HepG2 (cell line): ENCODE measurements around the gene HEXIM1. TPM values are rescaled to one million over a fixed set of nuclear protein-coding genes. Genes with fewer than 3 reads are reported as not detected.

Source experiments
- ASH2L ChIP-seq: fragments of 300-600, 200-600 bp; sonication (generic); IDR thresholded peaks from 2 replicates; pipeline ENCODE4 v1.7.0; 2017; ENCODE audit warnings: low read depth, mild to moderate bottlenecking, moderate library complexity, mixed read lengths, low read length; ENCODE audit not compliant: insufficient read length
- CENPT ChIP-seq: sonication (generic); formaldehyde crosslinking; IDR thresholded peaks from 2 replicates; pipeline ENCODE4 v1.8.0; 2022; ENCODE audit warnings: low read depth, mild to moderate bottlenecking, moderate library complexity, missing genetic modification reagents
- GATA4 ChIP-seq: sonication (generic); IDR thresholded peaks from 2 replicates; pipeline ENCODE4 v1.6.1; 2016; ENCODE audit warnings: antibody characterized with exemption, low read depth, borderline replicate concordance
- HIC2 ChIP-seq: sonication (generic); formaldehyde crosslinking; IDR thresholded peaks from 2 replicates; pipeline ENCODE4 v1.9.0; 2022; ENCODE audit warnings: low read depth, missing genetic modification reagents
- IKZF5 ChIP-seq: IDR thresholded peaks from 2 replicates; pipeline ENCODE4 v1.6.1; 2018; ENCODE audit warnings: missing genetic modification reagents, mild to moderate bottlenecking, missing compliant biosample characterization
- MAFF ChIP-seq: IDR thresholded peaks from 2 replicates; pipeline ENCODE4 v1.6.1; 2011; ENCODE audit warnings: low read depth, low read length, improper control_type of control experiment
- MIER2 ChIP-seq: IDR thresholded peaks from 2 replicates; pipeline ENCODE4 v1.6.1; 2016; ENCODE audit warnings: missing biosample characterization, missing genetic modification reagents
- NBN ChIP-seq: fragments of 450-650 bp; conservative IDR thresholded peaks from 2 replicates; pipeline ENCODE4 v1.6.1; 2017
- PHF20 ChIP-seq: sonication (generic); formaldehyde crosslinking; IDR thresholded peaks from 2 replicates; pipeline ENCODE4 v1.5.0; 2020; ENCODE audit warnings: mild to moderate bottlenecking, missing genetic modification reagents
- POLR2G ChIP-seq: fragments of 200-400 bp; formaldehyde crosslinking; IDR thresholded peaks from 2 replicates; pipeline ENCODE4 v1.6.1; 2018; ENCODE audit warnings: mild to moderate bottlenecking, low read depth, low read length, moderate library complexity
- PRMT3 ChIP-seq: sonication (generic); formaldehyde crosslinking; IDR thresholded peaks from 2 replicates; pipeline ENCODE4 v1.8.1; 2022; ENCODE audit warnings: low read depth, mild to moderate bottlenecking, moderate library complexity, missing genetic modification reagents, borderline replicate concordance
- PTBP1 ChIP-seq: fragments of 200-400 bp; formaldehyde crosslinking; IDR thresholded peaks from 2 replicates; pipeline ENCODE4 v1.6.1; 2018; ENCODE audit warnings: low read length, low read depth; ENCODE audit not compliant: poor library complexity, severe bottlenecking
- SOX6 ChIP-seq, 2 experiments: fragments of 450-650 bp in 1 of 2; sonication (generic) in 1 of 2; formaldehyde crosslinking in 1 of 2; IDR thresholded peaks; 2 replicates each; pipeline versions ENCODE4 v1.4.0 to v1.6.1; 2017 to 2020; ENCODE audit warnings: antibody characterized with exemption in 1 of 2, mild to moderate bottlenecking in 1 of 2, missing genetic modification reagents in 1 of 2
- ZBTB1 ChIP-seq: sonication (generic); formaldehyde crosslinking; IDR thresholded peaks from 2 replicates; pipeline ENCODE4 v1.4.0; 2020; ENCODE audit warnings: missing genetic modification reagents, borderline replicate concordance
- ZFP1 ChIP-seq: IDR thresholded peaks from 2 replicates; pipeline ENCODE4 v1.6.1; 2016
- ZKSCAN1 ChIP-seq: fragments of 150-350 bp; IDR thresholded peaks from 2 replicates; pipeline ENCODE4 v1.6.1; 2014; ENCODE audit warnings: low read length
- ZMYM4 ChIP-seq: sonication (generic); formaldehyde crosslinking; IDR thresholded peaks from 2 replicates; pipeline ENCODE4 v1.8.1; 2023; ENCODE audit warnings: mild to moderate bottlenecking, missing genetic modification reagents
- ZNF136 ChIP-seq: sonication (generic); formaldehyde crosslinking; IDR thresholded peaks from 2 replicates; pipeline ENCODE4 v1.8.1; 2022; ENCODE audit warnings: low read depth, mild to moderate bottlenecking, moderate library complexity, missing genetic modification reagents
- ZNF337 ChIP-seq: sonication (generic); formaldehyde crosslinking; IDR thresholded peaks from 2 replicates; pipeline ENCODE4 v1.5.1; 2020; ENCODE audit warnings: missing genetic modification reagents, low read depth, mild to moderate bottlenecking, borderline replicate concordance
- ZNF468 ChIP-seq: sonication (generic); formaldehyde crosslinking; IDR thresholded peaks from 2 replicates; pipeline ENCODE4 v1.8.0; 2022; ENCODE audit warnings: mild to moderate bottlenecking, moderate library complexity, missing genetic modification reagents
- ZNF501 ChIP-seq: sonication (generic); formaldehyde crosslinking; IDR thresholded peaks from 2 replicates; pipeline ENCODE4 v1.5.1; 2020; ENCODE audit warnings: mild to moderate bottlenecking, moderate library complexity, missing genetic modification reagents
- ZNF772 ChIP-seq: sonication (generic); formaldehyde crosslinking; IDR thresholded peaks from 2 replicates; pipeline ENCODE4 v1.5.0; 2020; ENCODE audit warnings: mild to moderate bottlenecking, missing genetic modification reagents
- ZNF878 ChIP-seq: sonication (generic); formaldehyde crosslinking; IDR thresholded peaks from 2 replicates; pipeline ENCODE4 v1.8.1; 2023; ENCODE audit warnings: mild to moderate bottlenecking, missing genetic modification reagents, moderate library complexity
- polyA plus RNA-seq, 8 experiments: library from polyadenylated mRNA; depleted of rRNA in 3 of 8; stranded (reverse) in 7 of 8; unstranded in 1 of 8; fragments of >200 nt; fragmentation: Illumina TruSeq in 4 of 8; extraction: Trizol in 4 of 8; gene quantifications; 2 replicates each; pipeline versions ENCODE4 v1.2.1 to v1.2.3, GENCODE V29; 2011 to 2016; ENCODE audit warnings: low read depth in 4 of 8, missing spikeins in 1 of 8, mixed read lengths in 1 of 8; ENCODE audit not compliant: insufficient read depth in 1 of 8
- total RNA-seq, 5 experiments: library from RNA; depleted of rRNA; stranded (reverse); fragments of >200 nt; fragmentation: Illumina TruSeq; extraction: Trizol; gene quantifications; 2 replicates each; pipeline ENCODE4 v1.2.3, GENCODE V29; 2016; ENCODE audit warnings: low read depth in 1 of 5
- TF ChIP-seq, protein P1 (sequence below): sonication (generic); formaldehyde crosslinking; IDR thresholded peaks from 2 replicates; pipeline ENCODE4 v1.4.0; 2020; ENCODE audit warnings: missing genetic modification reagents; ENCODE audit errors: not compliant biosample characterization
- TF ChIP-seq, protein P2 (sequence below): IDR thresholded peaks from 2 replicates; pipeline ENCODE4 v1.6.1; 2016; ENCODE audit warnings: low read depth

Gene HEXIM1
- total and polyA plus RNA-seq, 2 of the 13 experiments (the other 11 are each of a cell fraction or from before 2014, with no cell fraction given) = 10.5 to 16.6 TPM

GRCh38 chr17:45101883-45102811 lies 46.1 kb upstream of the HEXIM1 start (continued):
- 0 out of 2 replicates have a peak, but pooled peaks have one; percentile 13 for TF ChIP-seq HIC2
- peak; percentile 57; the same call in 1 of the 2 replicates for TF ChIP-seq IKZF5
- no peak for TF ChIP-seq PRMT3 (CRISPR knock-in tag)
- no peak for TF ChIP-seq ZNF878 (CRISPR knock-in tag)
- TF ChIP-seq MIER2 = no peak
- TF ChIP-seq ZNF501 (CRISPR knock-in tag) = peak; percentile 88
- no peak for TF ChIP-seq ZKSCAN1
- no peak for TF ChIP-seq PTBP1
- TF ChIP-seq NBN = no peak
- no peak for TF ChIP-seq GATA4
- no peak for TF ChIP-seq POLR2G
- TF ChIP-seq ZNF772 = no peak
- TF ChIP-seq, protein P1, sequence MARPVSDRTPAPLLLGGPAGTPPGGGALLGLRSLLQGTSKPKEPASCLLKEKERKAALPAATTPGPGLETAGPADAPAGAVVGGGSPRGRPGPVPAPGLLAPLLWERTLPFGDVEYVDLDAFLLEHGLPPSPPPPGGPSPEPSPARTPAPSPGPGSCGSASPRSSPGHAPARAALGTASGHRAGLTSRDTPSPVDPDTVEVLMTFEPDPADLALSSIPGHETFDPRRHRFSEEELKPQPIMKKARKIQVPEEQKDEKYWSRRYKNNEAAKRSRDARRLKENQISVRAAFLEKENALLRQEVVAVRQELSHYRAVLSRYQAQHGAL (CRISPR knock-in tag) = no peak
- peak; percentile 59; the same call in 1 of the 2 replicates for TF ChIP-seq MAFF
- TF ChIP-seq ZMYM4 (CRISPR knock-in tag) = peak; percentile 55
- TF ChIP-seq CENPT (CRISPR knock-in tag) = no peak
- TF ChIP-seq ZNF337 (CRISPR knock-in tag) = no peak
- no peak for TF ChIP-seq ZFP1 (CRISPR knock-in tag)
- TF ChIP-seq ZNF136 = no peak
- TF ChIP-seq PHF20 (CRISPR knock-in tag) = no peak
- no peak for TF ChIP-seq ASH2L
- TF ChIP-seq, protein P2, sequence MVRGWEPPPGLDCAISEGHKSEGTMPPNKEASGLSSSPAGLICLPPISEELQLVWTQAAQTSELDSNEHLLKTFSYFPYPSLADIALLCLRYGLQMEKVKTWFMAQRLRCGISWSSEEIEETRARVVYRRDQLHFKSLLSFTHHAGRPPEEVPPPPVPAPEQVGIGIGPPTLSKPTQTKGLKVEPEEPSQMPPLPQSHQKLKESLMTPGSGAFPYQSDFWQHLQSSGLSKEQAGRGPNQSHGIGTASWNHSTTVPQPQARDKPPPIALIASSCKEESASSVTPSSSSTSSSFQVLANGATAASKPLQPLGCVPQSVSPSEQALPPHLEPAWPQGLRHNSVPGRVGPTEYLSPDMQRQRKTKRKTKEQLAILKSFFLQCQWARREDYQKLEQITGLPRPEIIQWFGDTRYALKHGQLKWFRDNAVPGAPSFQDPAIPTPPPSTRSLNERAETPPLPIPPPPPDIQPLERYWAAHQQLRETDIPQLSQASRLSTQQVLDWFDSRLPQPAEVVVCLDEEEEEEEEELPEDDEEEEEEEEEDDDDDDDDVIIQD (CRISPR knock-in tag) = peak; percentile 13; the same call in 1 of the 2 replicates
- TF ChIP-seq ZBTB1 (CRISPR knock-in tag) = no peak
- TF ChIP-seq ZNF468 (CRISPR knock-in tag) = no peak
- TF ChIP-seq SOX6 (IDR thresholded peaks at IDR 0.05) = no peak
- TF ChIP-seq SOX6 (CRISPR knock-in tag; IDR thresholded peaks at IDR 0.05) = peak; percentile 39; the same call in 1 of the 2 replicates
